NCI-H2171 treated with DMSO at 0.1 percent for 48 hours (cell line): ENCODE data around the gene RNF141.

ENCODE experiments used
- DNase-seq: peaks from one replicate; lab custom pipeline; 2025; lab: John Stamatoyannopoulos, UW

Gene RNF141

GRCh38 chr11:10480760-10481159 is 60.2 kb downstream of the RNF141 start:
- DNase-seq = no peak

GRCh38 chr11:10480026-10480425 is 61.0 kb downstream of the RNF141 start:
- no peak for DNase-seq

- no peak for DNase-seq
These were observed 62.1 kb downstream of the RNF141 start for GRCh38 chr11:10478574-10479550.

GRCh38 chr11:10478066-10478465 is 62.9 kb downstream of the RNF141 start:
- no peak for DNase-seq

GRCh38 chr11:10477690-10478046 is 63.3 kb downstream of the RNF141 start:
- DNase-seq = no peak

GRCh38 chr11:10476927-10477689 is 63.9 kb downstream of the RNF141 start:
- no peak for DNase-seq

- DNase-seq = no peak
These were observed 64.6 kb downstream of the RNF141 start for GRCh38 chr11:10476342-10476741.

- no peak for DNase-seq
These were observed 66.4 kb downstream of the RNF141 start for GRCh38 chr11:10474551-10474950.

GRCh38 chr11:10473371-10473770 is 67.6 kb downstream of the RNF141 start:
- no peak for DNase-seq

- no peak for DNase-seq
These were observed 78.2 kb downstream of the RNF141 start for GRCh38 chr11:10462746-10463300.
